Activated CD8-positive, alpha-beta memory T cell treated with anti-CD3 and anti-CD28 coated beads, Interleukin-2, amount 50 U/mL, for 1 hour (primary cell): Measurements from ENCODE around the gene ITIH1.

ENCODE experiments used
- DNase-seq: peaks from one replicate; pipeline ENCODE4 v3.0.0-alpha.2; 2020; ENCODE audit errors: extremely low read depth

The ITIH1 gene

DNA sequence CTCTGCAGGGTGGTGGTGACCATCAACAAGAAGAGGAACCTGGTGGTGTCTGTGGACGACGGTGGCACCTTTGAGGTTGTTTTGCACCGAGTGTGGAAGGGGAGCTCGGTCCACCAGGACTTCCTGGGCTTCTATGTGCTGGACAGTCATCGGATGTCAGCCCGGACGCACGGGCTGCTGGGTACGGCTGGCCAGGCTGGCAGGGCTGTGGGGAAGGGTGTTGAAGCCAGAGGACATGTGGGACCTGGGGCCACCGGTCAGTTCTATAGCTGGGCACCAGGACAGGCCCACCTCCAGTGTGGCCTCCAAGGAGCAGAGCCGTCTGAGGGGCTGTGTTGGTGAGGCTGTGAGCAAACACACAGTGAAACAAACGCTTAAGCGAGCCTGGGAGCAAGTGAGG lies 13.3 kb downstream of the ITIH1 start:
- no peak for DNase-seq

DNA sequence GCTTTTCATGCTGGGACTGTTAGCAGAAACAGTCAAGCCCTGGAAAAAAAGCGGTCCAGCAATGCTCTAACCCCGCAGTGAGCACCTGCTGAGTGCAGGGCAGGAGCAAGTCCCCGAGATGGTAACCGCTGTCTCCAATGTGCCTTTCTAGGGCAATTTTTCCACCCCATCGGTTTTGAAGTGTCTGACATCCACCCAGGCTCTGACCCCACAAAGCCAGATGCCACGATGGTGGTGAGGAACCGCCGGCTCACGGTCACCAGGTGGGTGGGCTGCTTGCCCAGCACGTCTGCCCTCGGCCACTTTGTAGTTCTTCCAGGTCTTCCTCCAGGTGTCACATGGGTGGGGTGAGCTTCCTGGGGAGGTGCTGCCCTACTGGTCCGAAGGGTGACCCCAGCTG lies 14.0 kb downstream of the ITIH1 start:
- DNase-seq = no peak

DNA sequence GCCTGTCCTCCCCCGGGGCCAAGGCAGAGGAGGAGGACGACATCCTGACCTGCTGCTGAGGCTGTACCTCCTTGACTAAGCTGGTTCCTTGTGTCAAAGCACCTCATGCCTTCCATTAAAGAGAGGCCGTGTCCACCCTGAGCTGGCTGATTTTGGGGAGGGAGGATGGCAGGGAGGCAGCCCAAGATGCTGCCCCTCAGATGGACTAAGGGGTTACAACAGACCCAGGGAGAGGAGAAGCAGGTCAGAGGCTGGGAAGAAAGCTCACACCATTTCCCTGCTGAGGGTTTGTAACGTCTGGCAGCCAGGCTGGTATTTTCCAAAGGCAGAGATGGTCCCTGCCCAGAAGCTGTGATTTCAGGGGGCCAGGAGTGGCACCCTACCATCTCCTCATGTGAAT lies 14.5 kb downstream of the ITIH1 start:
- DNase-seq = no peak

DNA sequence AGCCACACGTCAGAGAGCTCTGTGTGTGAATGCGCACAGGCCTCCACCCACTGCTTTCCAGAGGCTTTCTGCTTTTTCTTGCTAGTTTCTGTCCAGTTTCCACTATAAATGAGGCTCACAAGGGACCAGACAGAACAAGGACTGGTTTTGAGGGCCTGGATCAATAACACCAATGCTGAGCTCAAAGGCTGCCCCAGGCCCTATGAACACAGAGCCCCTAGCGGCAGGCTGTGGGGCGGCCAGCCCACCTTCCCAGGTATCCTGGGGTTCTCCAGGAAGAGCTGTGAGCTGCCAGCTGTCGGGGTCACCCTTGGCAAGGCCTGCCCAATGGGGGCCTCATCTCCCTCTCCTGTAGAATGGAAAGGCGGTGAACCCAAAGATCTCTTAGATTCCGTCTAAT lies 15.0 kb downstream of the ITIH1 start:
- no peak for DNase-seq

DNA sequence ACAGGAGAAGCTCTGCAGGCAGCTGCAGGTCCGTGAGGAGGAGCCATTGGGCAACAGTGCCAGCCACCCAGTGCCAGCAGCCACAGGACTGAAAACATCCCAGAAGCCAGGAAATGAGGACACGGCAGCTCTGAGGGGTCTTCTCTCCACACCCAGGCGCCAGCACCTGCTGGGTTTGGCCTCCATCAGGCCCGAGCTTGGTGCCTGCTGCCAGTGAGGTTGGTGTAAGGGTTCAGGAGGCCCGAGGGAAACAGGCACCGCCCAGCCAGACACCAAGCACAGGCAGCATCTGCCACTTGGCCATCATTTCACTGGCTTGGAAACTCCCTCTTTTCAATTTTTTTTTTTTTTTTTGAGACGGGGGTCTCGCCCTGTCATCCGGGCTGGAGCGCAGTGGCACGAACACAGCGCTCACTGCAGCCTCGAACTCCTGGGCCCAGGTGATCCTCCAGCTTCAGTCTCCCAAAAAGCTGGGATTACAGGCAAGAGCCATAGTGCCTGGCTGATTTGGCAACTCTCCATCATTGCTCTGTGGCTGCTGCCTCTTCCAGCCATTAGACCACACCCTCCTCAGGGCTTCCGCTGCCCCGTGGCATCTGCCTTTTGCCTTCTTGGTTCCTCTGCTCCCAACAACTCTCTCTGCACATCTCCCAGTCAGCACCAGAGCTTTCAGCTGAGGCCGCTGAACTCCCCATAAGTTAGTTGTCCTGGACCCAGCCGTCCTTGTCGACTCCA lies 15.7 kb downstream of the ITIH1 start:
- no peak for DNase-seq

DNA sequence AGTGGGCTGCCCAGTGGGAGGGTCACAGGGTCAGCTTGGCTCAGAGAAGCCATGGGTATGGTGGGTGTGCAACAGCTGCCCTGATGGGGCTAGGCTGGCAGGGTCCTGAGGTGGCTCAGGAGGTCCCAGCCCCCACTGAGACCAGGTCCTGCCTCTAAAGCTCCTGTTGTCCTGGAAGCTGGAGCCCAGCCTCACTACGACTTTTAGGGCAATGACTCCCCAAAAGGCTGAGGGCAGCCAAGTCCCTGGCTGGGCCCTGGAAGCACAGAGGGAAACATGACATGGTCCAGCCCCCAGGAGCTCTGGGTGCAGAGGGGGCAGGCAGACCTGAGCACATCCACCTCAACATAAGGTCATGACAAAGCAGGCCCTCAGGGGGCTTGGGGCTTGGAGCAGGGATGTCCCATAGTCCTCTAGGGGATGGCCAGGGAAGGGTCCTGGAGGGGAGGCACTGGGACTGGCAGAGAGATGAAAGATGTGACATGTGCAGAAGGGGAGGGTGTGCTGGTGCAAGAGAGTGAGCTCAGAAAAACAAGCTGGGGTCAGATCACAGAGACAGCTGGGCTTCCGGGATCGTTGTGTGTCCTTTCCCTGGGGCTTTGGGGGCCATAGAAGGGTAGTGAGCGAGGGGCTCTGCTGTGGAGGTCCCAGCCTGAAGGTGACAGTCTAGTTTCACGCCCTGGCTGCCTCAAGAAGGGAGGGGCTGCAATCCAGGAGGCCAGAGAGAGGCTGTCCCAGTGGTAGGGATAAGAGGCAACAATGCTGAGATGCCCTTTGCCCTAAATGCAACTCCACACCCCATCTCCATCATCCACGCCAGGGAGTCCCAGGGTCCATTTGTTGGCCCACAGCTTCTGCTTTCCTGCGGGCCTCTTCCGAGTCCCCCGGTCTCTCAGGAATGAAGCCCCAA lies 16.6 kb downstream of the ITIH1 start:
- no peak for DNase-seq

DNA sequence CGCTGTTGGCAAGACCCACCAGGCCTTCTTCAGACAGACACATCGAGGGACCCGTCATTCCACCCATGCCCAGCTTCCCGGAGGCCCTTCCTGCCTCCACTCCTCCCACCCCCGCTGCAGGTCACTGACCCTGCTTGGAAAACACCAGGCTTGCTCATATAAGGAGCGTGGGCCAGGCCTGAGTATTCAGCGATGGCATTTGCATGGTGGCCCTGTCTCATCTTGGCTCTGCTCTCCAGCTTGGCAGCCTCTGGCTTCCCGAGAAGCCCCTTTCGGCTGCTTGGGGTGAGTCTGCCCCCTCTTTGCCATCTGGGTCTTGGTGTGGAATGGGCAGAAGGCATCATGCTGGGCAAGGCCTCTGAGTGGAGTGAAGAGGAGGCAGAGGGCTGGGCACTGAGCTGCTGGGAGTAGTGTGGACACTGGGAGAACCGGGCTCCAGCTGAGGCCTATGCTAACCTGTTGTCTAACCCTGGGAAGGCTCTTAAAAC lies 17.3 kb downstream of the ITIH1 start, which contains the start of gene ITIH3:
Gene ITIH3 (plus strand): TSS at position 185 of the 488 bp plus-strand sequence. CDS start 8 bp downstream, at position 193.
- no peak for DNase-seq

DNA sequence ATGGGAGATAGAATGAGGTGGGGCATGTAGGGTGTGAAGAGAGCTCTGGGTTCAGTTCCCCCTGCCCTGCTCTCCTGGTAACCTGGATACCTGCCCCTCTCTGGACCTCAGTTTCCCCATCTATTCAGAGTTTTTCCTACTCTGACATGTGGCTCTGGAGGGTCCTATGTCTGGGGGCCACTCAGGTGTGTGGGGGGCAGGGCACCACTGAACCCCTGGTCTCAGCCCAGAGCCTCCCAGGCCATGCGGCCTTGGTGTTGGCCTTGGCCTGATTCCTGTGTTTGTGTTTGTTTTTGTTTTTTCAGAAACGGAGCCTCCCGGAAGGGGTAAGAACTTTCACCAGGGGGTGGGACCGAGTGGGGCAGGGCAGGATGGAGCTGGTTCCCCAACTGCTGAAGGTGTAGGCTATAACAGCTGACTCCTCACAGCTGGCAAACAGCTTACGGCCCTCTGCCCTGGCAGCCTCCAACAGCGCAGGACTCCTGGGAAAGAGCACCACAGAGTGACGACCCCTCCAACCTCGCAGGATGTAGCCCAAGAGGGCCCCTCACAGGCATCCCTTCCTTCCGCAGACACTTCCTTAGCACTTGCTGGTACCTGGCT lies 18.0 kb downstream of the ITIH1 start:
- DNase-seq = no peak

DNA sequence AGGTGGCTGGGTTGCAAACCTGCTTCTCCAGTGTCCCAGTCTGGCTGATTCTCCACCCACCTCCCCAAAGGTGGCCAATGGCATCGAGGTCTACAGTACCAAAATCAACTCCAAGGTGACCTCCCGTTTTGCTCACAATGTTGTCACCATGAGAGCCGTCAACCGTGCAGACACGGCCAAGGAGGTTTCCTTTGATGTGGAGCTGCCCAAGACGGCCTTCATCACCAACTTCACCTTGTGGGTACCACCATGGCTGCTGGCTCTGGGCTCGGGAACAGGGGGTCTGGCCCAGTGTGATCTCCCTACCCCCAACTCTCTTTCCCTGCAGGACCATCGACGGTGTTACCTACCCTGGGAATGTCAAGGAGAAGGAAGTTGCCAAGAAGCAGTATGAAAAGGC lies 19.0 kb downstream of the ITIH1 start:
- no peak for DNase-seq

DNA sequence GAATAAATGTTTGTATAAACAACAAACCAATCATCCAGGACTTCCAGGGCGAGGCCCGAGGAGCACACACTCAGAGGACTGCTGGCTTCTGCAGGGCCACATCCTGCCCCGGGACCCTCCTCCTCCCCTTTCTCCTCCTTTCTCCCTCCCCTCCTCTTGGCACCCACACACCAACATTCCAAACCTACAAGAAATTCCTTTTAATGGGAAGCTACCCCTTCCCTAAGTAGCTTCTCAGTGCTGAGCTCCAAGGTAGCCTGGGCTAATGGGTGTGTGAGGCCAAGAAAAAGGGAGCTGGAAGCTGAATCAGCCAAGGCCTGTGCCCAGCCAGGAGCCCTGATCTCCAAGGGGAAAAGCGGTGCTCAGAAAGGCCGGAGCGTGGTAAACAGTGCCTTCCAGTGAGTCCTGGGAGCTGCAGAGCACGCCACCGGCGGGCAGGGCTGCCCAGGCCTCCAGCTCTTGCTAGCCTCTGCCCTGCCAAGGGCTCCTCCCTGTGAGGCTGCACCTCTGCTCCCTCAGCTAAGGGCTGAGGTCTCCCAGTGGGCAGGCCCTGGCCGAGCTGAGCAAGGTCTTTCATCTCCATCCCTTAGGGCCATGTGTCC lies 21.1 kb downstream of the ITIH1 start:
- DNase-seq = no peak

DNA sequence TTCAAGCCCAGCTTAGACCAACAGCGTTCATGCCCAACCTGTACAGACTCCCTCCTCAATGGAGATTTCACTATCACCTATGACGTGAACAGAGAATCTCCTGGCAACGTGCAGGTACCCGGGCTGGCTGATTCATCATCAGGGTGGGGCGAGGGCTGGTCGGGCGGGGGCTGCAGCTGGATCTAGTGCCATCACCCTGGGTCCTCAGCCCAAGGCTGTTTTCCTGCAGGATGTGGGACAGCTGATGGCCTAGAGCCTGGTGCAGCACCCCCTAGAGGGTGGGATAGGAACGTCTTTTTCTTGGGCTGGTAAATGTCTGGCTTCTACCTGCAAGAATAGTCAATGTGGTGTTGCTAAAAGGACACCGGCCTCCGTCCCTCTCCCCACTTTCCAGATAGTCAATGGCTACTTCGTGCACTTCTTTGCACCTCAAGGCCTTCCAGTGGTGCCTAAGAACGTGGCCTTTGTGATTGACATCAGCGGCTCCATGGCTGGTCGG lies 21.6 kb downstream of the ITIH1 start:
- no peak for DNase-seq

DNA sequence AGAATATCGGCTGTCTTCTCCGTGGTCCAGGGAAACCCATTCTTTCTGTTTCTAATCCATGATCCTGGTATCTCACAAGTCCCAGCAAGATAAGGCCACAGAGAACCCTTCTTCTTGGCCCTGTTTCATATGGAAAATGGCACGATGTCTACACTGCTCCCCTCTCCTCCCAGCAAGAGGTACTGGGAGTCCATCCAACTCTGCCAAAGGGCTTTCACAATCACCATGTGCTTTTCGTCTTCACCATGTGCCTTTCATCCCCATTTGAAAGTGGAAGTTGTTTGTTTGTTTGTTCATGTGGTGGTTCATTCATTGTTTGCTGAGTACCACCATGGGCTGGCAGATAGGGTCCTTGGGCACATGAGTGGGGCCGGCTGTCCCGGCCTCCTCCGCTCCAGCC lies 22.7 kb downstream of the ITIH1 start:
- DNase-seq = no peak

DNA sequence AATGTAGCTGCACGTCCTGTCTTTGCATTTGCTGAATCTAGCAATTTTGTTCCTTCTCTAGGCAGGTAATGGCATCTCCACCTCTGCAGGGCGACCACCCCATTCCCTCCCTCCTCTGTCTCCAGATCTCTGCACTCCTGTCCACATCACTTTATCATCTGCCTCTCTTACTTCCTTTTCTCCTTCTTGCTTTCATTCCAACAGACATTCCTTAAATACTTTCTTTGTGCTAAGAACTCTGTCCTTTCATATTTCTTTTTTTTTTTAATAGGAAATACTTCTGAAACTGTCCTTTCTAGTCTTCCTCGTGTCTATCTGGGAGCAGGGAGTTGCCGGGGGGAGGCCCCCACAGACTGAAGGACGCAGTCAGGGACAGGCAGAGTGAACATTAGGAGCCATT lies 24.4 kb downstream of the ITIH1 start:
- DNase-seq = no peak

DNA sequence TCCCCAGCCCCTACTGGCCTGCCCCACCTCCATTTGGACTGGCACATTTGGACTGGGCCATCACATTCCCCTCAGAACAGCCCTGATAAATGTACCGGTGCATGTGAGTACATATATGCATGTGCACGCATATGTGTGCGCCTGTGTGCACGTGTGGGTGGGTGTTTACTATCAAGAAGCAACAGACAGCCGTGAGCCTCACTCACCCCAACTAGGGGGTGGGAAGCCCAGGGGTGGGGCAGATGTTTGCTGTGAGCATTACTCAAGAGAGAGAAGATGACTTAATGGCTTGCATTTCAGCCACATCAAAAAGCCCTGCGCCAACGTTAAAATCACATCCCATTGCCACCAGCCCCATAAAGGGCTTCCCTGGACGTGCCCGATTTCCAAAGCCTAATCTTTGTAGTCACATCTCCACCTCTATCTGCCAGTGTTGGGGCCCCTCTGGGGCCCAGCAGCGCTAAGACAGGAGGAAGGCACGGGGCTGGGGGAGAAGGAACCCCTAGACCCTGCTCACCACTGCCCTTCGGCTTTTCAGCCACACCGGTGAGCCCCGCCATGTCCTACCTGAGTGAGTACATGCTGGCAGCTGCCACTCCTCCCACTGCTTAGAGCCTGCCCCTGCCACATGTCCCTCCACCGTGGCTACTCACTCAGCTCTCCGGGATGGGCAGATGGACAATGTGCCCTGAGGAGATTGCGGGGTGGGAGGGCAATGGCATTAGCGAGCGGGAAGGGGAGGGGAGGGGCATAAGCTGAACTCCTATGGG lies 28.1 kb downstream of the ITIH1 start:
- DNase-seq = no peak

DNA sequence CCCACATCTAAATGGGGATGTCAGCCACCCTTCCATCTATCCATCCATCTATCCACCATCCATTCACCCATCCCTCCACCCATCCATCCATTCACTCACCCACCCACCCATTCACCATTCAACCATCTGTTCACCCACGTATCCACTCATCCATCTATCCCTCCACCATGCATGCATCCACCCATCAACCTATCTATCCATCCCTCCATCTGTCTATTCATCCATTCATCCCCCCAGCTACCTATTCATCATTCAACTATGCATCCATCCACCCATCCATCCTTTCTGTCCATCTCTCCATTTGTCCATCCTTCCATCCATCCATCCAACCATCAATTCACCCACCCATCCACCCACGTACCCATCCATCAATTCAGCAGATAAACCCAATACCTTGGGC lies 31.8 kb downstream of the ITIH1 start:
- no peak for DNase-seq

DNA sequence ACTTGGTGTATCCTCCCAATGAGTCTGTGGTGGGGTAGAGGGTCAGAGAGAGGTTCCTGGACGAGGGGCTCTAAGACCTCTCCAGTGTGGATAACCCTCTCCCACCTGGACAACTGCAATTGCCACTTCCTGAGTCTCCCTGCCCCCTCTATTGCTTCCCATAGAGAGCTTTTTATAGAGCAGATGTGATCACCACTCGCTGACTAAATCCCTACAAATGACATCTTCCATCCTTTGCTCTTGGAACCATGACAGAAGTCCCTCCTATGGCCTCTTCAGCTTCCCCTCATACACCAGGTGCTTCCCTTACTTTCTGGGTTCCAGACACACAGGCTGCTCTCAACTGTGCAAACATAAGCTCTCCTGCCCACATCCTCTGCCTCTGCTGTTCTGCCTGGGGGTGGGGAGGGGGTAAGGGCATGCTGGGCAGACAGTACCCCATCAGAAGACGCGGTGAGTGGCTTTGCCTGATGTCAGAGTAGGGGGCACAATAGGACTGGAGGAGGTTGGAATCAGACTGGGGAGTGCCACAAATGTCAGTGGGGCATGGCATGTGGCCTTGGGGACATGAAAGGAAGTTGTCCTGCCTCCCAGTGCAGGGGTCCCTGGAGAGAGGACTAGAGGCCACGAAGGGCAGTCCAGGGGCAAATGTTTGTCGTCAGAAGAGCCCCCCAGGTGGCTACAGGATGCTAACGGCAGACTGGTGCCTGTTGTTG lies 32.4 kb downstream of the ITIH1 start:
- no peak for DNase-seq

DNA sequence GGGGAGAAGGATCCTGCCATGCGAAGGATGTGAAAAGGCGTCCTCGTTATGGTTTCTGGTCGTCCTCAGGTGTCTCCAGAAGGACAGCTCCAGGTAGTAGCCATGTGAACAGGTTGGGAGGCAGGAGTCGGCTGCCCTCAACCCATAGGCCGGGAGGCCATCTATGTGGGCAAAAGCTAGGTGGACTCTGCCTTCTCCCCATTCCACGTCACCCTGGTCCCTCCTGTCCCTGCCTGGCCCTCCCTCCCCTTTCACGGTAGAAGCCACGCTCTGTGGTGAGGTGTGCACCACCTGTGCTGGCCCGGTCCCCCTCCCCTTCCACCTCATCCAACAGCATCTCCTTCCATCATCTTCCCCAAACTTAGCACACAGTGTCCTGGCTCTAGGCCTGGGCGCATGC lies 33.5 kb downstream of the ITIH1 start:
- no peak for DNase-seq

DNA sequence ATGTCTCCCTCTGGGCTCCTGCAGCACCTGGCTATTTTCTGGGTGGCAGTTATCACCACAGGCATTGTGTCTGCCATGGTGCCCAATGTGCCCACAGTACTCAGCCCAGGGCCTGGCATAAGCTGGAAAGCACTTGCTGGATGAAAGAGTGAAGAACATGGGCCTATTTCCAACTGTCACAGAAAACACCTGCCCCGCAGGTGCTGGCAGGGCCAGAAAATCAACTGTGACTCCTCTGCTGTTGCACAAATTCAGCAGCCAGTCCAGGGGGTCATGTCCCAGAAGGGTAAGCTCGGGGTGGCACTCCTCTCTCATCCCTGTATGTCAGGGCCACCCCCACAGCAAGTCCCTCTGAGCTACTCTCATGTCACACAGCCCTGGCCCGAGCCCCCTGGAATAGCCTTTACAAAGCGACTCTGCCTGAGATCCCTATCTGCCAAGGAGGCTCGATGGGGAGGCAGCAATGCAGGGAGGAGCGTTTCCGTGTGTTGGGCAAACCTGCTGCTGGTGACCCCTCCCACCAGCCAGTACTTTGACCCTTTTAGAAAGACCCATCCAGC lies 34.1 kb downstream of the ITIH1 start:
- no peak for DNase-seq

DNA sequence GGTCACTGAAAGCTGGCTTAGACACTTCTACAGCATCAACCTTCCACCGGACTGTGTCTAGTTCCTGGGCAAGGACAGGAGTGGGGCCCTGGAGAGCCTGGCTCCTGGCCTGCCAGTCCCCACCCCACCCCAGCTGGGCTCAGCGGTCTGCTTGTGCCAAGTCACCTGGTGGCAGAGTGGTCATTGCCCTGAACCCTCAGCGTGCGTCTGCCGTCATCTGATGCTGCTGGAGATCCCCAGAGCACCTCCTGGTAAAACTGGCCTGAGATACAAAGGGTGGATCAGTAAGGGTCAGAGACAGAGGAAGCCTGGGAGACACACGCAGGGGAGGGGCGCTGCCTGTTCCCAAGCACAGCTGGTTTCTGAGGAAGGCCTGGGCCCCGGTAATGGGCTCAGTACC lies 36.4 kb downstream of the ITIH1 start:
- DNase-seq = no peak

DNA sequence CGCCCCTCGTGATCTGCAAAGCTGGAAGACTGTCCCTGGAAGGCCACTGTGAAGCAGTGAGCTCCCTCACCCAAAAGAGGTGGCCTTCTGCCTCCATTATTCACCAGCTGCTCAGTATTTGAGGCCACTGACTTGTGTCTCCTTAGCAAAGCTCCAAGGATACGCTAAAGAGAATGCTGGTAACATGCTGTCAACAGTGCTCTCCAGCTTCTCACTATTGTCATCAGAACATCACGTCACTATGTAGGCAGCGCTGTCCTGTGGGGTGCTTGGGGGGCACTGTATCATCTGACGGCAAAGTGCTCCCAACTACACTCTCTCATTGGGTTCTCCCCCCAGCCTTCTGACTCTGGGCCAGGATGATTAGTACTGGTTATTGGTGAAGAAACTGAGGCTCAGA lies 38.8 kb downstream of the ITIH1 start:
- DNase-seq = no peak
